ENCODE measurements around the gene TBC1D10A. TPM values are rescaled to one million over a fixed set of nuclear protein-coding genes. Genes with fewer than 3 reads are reported as not detected.

Gene TBC1D10A
- total RNA-seq, 1 experiment from 2014 or later = 8.4 TPM

GRCh38 chr22:30307041-30307574 is 19.6 kb downstream of the TBC1D10A start:
- no TSS peak for BruUV-seq (replicated peaks)
- ChIA-PET POLR2A (ENCODE audit: low non-redundant PET) (no interaction called here), CTCF (no interaction called here)
- H3K36me3 ChIP-seq (ENCODE audit: insufficient read depth, low read length, poor library complexity, severe bottlenecking) = no peaks in the 10 kb centered on the region
- TF ChIP-seq CTCF (conservative IDR thresholded peaks at IDR 0.05; ENCODE audit: low read depth, low read length) (no peak), EZH2 (IDR thresholded peaks at IDR 0.05; ENCODE audit: borderline replicate concordance, low read depth, low read length, poor library complexity, severe bottlenecking) (no peak)
- no peak overlapping the region for H3K27ac ChIP-seq (ENCODE audit: low read depth, low read length, poor library complexity, severe bottlenecking)
- H3K27me3 ChIP-seq (replicated peaks; ENCODE audit: insufficient read depth, low read depth, low read length, poor library complexity) = no peaks in the 10 kb centered on the region
- no peak overlapping the region for H3K4me3 ChIP-seq (ENCODE audit: low read depth, low read length, poor library complexity, severe bottlenecking)
- intact Hi-C loops (cut with micrococcal nuclease; ENCODE audit: unreplicated experiment) = no loop called here
- no peaks in the 10 kb centered on the region for H3K9me3 ChIP-seq (ENCODE audit: low read depth, low read length, poor library complexity, severe bottlenecking)
- DNase-seq (ENCODE audit: low spot score) = no peak
- H3K4me1 ChIP-seq (ENCODE audit: insufficient read depth, low read length, poor library complexity, severe bottlenecking) = peaks cover 8% of the 10 kb centered on the region

DNA sequence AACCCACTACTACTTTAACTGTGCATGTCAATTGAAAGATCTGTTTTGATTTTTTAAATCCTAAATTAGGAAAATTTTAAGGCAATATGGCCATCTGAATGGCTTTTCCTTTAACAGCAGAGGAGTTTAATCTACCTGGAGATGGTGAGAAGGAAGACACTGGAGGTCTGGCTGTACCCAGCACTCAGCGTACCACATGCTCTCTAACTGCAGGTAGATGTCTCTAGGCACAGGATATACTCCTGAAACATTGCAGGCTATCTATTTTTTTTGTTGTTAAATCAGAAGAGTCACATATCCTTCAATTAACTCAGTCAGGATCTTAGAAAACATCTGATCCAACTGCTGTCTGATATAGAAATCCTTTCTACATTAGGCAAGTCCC is 20.1 kb downstream of the TBC1D10A start:
- Histone ChIP-seq H3K27me3 (replicated peaks; ENCODE audit: insufficient read depth, low read depth, low read length, poor library complexity) (no peaks in the 10 kb centered on the region), H3K4me3 (ENCODE audit: low read depth, low read length, poor library complexity, severe bottlenecking) (no peak overlapping the region), H3K9me3 (ENCODE audit: low read depth, low read length, poor library complexity, severe bottlenecking) (no peaks in the 10 kb centered on the region), H3K27ac (ENCODE audit: low read depth, low read length, poor library complexity, severe bottlenecking) (no peak overlapping the region), H3K36me3 (ENCODE audit: insufficient read depth, low read length, poor library complexity, severe bottlenecking) (no peaks in the 10 kb centered on the region), H3K4me1 (ENCODE audit: insufficient read depth, low read length, poor library complexity, severe bottlenecking) (peaks cover 8% of the 10 kb centered on the region)
- intact Hi-C loops (cut with micrococcal nuclease; ENCODE audit: unreplicated experiment) = no loop called here
- no peak for DNase-seq (ENCODE audit: low spot score)
- BruUV-seq (replicated peaks) = no TSS peak
- ChIA-PET POLR2A (ENCODE audit: low non-redundant PET) (no interaction called here), CTCF (no interaction called here)
- TF ChIP-seq EZH2 (IDR thresholded peaks at IDR 0.05; ENCODE audit: borderline replicate concordance, low read depth, low read length, poor library complexity, severe bottlenecking) (no peak), CTCF (conservative IDR thresholded peaks at IDR 0.05; ENCODE audit: low read depth, low read length) (no peak)

GRCh38 chr22:30305906-30306626 is 20.7 kb downstream of the TBC1D10A start:
- Histone ChIP-seq H3K4me3 (ENCODE audit: low read depth, low read length, poor library complexity, severe bottlenecking) (no peak overlapping the region), H3K36me3 (ENCODE audit: insufficient read depth, low read length, poor library complexity, severe bottlenecking) (no peaks in the 10 kb centered on the region), H3K9me3 (ENCODE audit: low read depth, low read length, poor library complexity, severe bottlenecking) (no peaks in the 10 kb centered on the region), H3K27me3 (replicated peaks; ENCODE audit: insufficient read depth, low read depth, low read length, poor library complexity) (no peaks in the 10 kb centered on the region), H3K27ac (ENCODE audit: low read depth, low read length, poor library complexity, severe bottlenecking) (no peak overlapping the region), H3K4me1 (ENCODE audit: insufficient read depth, low read length, poor library complexity, severe bottlenecking) (peaks cover 8% of the 10 kb centered on the region)
- ChIA-PET CTCF (no interaction called here), POLR2A (ENCODE audit: low non-redundant PET) (no interaction called here)
- no peak for DNase-seq (ENCODE audit: low spot score)
- intact Hi-C loops (cut with micrococcal nuclease; ENCODE audit: unreplicated experiment) = no loop called here
- BruUV-seq (replicated peaks) = no TSS peak
- TF ChIP-seq CTCF (conservative IDR thresholded peaks at IDR 0.05; ENCODE audit: low read depth, low read length) (no peak), EZH2 (IDR thresholded peaks at IDR 0.05; ENCODE audit: borderline replicate concordance, low read depth, low read length, poor library complexity, severe bottlenecking) (no peak)
